CD8-positive, alpha-beta memory T cell (primary cell): ENCODE results near the gene KIAA0513. TPM values are rescaled to one million over a fixed set of nuclear protein-coding genes. Genes with fewer than 3 reads are reported as not detected.

Source experiments
- CTCF ChIA-PET: fragments of 350-600 bp; sonication (Branson Sonifier 250); formaldehyde crosslinking; loops from one replicate; lab custom pipeline; 2021; ENCODE audit warnings: antibody characterized with exemption; lab: Charles Lee
- POLR2A ChIA-PET: fragments of 350-600 bp; sonication (Branson Sonifier 250); formaldehyde crosslinking; loops from one replicate; lab custom pipeline; 2021; ENCODE audit warnings: antibody characterized with exemption; lab: Charles Lee
- DNase-seq, 5 donors: peaks; one replicate each; pipeline versions ENCODE4 v3.0.0 to v3.0.0-alpha.2; 2020 to 2022; ENCODE audit warnings: mixed read lengths in 1 of 5
- H3K27ac ChIP-seq: one replicate; pipeline ENCODE4 v1.7.0; 2013; ENCODE audit warnings: low read depth, mild to moderate bottlenecking, low read length, moderate library complexity
- H3K27me3 ChIP-seq: 2 replicates; pipeline ENCODE4 v1.7.0; 2013; ENCODE audit warnings: low read length, mild to moderate bottlenecking; ENCODE audit not compliant: insufficient read depth, poor library complexity, severe bottlenecking
- H3K36me3 ChIP-seq: 2 replicates; pipeline ENCODE4 v1.7.0; 2013; ENCODE audit warnings: mild to moderate bottlenecking, low read length, moderate library complexity; ENCODE audit not compliant: insufficient read depth
- H3K4me1 ChIP-seq: 2 replicates; pipeline ENCODE4 v1.7.0; 2013; ENCODE audit warnings: mild to moderate bottlenecking, low read length, moderate library complexity; ENCODE audit not compliant: insufficient read depth
- H3K4me3 ChIP-seq: 2 replicates; pipeline ENCODE4 v1.7.0; 2013; ENCODE audit warnings: mild to moderate bottlenecking, low read length
- H3K9me3 ChIP-seq: 2 replicates; pipeline ENCODE4 v1.7.0; 2013; ENCODE audit warnings: mild to moderate bottlenecking, low read length
- H3K27ac Mint-ChIP-seq, 8 donors: one replicate each; pipeline ENCODE4 v1.8.0; 2020 to 2021; ENCODE audit warnings: mixed read lengths in 8 of 8, mild to moderate bottlenecking in 6 of 8, inconsistent platforms in 3 of 8, moderate library complexity in 3 of 8
- H3K27me3 Mint-ChIP-seq, 2 donors: one replicate each; pipeline ENCODE4 v1.8.0; 2020 to 2021; ENCODE audit warnings: mixed read lengths in 2 of 2, mild to moderate bottlenecking in 1 of 2, moderate library complexity in 1 of 2
- H3K36me3 Mint-ChIP-seq, 3 donors: one replicate each; pipeline ENCODE4 v1.8.0; 2020 to 2021; ENCODE audit warnings: mixed read lengths in 3 of 3, inconsistent platforms in 1 of 3, mild to moderate bottlenecking in 1 of 3
- H3K4me1 Mint-ChIP-seq, 3 donors: one replicate each; pipeline ENCODE4 v1.8.0; 2020 to 2021; ENCODE audit warnings: mixed read lengths in 3 of 3, inconsistent platforms in 1 of 3, mild to moderate bottlenecking in 1 of 3
- H3K4me3 Mint-ChIP-seq, 7 donors: one replicate each; pipeline ENCODE4 v1.8.0; 2020 to 2021; ENCODE audit warnings: mixed read lengths in 7 of 7, mild to moderate bottlenecking in 6 of 7, moderate library complexity in 4 of 7, inconsistent platforms in 2 of 7
- H3K9me3 Mint-ChIP-seq, 5 donors: one replicate each; pipeline ENCODE4 v1.8.0; 2020 to 2022; ENCODE audit warnings: mixed read lengths in 5 of 5, mild to moderate bottlenecking in 3 of 5, moderate library complexity in 2 of 5, inconsistent platforms in 1 of 5
- polyA plus RNA-seq: library from polyadenylated mRNA; unstranded; fragments of 300-500 nt; fragmentation: Illumina TruSeq; gene quantifications from one replicate; pipeline ENCODE4 v1.2.3, GENCODE V29; 2021
- total RNA-seq, 2 experiments: library from RNA; stranded (reverse); gene quantifications; one replicate each; pipeline ENCODE4 v1.2.3, GENCODE V29; 2021

KIAA0513 gene
- total and polyA plus RNA-seq, 3 experiments from 2014 or later = 7.2 to 13.5 (median 13.2) TPM

DNA sequence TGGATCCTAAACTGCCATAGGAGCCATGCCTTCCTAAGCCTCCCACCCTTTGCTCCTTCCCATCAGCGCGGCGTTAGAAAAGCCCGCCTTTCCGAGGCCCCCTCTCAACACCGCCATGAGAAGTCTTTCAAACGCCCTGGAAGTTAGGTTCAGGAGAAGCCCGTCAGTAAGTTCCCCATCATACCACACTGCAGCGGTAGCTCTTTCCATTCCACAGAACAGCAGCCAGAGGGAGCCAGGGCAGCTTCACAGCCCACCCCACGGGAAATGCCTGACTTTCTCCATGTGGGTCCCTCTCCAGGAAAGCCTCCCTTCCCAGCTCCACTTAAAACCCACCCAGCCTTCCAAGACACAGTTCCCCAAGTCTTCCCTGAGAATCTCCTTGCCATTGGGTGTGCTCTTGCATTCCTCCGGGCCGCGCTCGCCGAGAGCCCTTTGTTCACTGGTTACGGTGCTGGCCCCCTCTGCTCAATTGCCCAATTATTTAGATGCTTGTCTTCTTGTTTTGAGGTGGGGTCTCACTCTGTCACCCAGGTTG is 28.7 kb downstream of the KIAA0513 start:
- Mint-ChIP-seq H3K4me3 (peak overlapping the region; percentile 33 to 73 (median 67)), H3K4me1 (peaks cover 37 to 50% (median 41%) of the 10 kb centered on the region in 3 donors), H3K9me3 (no peaks in the 10 kb centered on the region), H3K36me3 (peaks cover 0 to 1% (median 0%) of the 10 kb centered on the region in 3 donors), H3K27me3 (peaks cover 0 to under 1% of the 10 kb centered on the region in 2 donors), H3K27ac (peak overlapping the region; percentile 81 to 97 (median 86))
- Histone ChIP-seq H3K27me3 (no peaks in the 10 kb centered on the region), H3K4me3 (peak overlapping the region; percentile 50), H3K36me3 (no peaks in the 10 kb centered on the region), H3K4me1 (peaks cover 39% of the 10 kb centered on the region), H3K9me3 (no peaks in the 10 kb centered on the region), H3K27ac (peak overlapping the region; percentile 62)
- DNase-seq = no peak
- POLR2A ChIA-PET = interaction anchor here (0.6 to 1.9 kb wide), 7 partner anchors 11 to 83 kb away, joined by 3 to 10 read pairs (median 4); partner anchors contain the start of genes KIAA0513 and ZDHHC7
- CTCF ChIA-PET = interaction anchor here (1.1 to 4.0 kb wide), 8 partner anchors 9 to 62 kb away, joined by 4 to 22 read pairs (median 6); partner anchors contain the start of gene KIAA0513

DNA sequence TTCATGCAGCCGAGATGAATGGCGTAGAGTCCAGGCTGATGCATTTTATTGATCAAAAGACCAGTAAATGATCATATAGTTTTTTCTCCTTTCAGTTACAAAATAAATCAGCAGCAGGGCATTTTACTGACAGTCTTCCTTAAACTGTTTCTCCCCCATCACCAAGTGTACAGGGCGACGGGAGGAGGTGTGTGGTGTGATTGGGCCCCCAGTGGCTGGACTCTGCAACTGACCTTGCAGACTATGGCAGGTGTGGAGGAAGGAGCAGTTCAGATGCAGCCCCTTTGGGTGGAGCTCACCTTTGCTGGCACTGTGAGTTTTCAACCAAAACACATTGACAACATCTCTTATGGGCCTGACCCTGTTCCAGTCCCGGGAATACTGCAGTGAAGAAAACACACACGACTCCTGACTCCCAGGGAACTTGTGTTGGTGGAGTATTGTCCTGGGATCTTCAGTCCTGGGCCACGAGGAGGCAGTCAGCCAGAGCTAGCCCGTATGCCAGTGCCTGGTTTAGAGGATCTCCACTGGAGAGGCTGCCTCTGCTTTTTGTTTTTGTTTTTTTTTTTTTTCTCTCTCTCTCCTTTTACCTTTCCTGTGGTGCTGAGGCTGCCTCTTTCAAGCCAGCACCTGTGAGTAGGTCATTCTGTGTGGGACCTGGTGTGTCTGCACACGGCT is 29.8 kb downstream of the KIAA0513 start:
- peaks cover 0 to 2% (median 1%) of the 10 kb centered on the region in 3 donors for H3K36me3 Mint-ChIP-seq
- no peaks in the 10 kb centered on the region for H3K27me3 ChIP-seq
- H3K4me3 ChIP-seq = no peak overlapping the region
- no peaks in the 10 kb centered on the region for H3K9me3 Mint-ChIP-seq
- peaks cover 0 to 3% of the 10 kb centered on the region in 2 donors for H3K27me3 Mint-ChIP-seq
- peaks cover 39% of the 10 kb centered on the region for H3K4me1 ChIP-seq
- ChIA-PET CTCF (interaction anchor here (1.4 to 4.0 kb wide), 2 partner anchors 29 to 30 kb away, joined by 4 to 22 read pairs; no protein-coding TSS in a partner anchor), POLR2A (no interaction called here)
- no peaks in the 10 kb centered on the region for H3K9me3 ChIP-seq
- no peaks in the 10 kb centered on the region for H3K36me3 ChIP-seq
- peak overlapping the region; percentile 57 to 97 (median 84) for H3K27ac Mint-ChIP-seq
- DNase-seq = no peak
- H3K27ac ChIP-seq = no peak overlapping the region
- H3K4me1 Mint-ChIP-seq = peaks cover 38 to 54% (median 46%) of the 10 kb centered on the region in 3 donors
- H3K4me3 Mint-ChIP-seq = peak overlapping the region; percentile 15 to 73 (median 63)

DNA sequence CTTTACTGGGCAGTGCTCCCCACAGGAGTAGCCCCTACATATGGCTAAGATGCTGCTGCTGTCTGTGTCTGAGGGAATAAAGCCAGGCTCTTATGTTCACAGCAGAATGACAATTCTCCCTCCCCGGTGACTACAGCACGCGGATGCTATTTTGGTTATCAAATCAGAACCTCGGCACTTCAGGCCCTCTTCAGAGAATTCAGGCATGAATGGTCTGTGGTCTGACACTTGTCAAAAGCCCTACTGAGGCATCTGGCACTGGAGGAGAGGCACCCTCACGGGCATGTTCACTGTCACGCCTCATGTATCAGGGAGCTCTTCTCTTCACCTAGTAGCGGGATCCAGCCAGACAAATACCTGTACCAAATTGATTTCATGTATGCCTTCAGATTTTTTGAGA is 30.4 kb downstream of the KIAA0513 start:
- Mint-ChIP-seq H3K27ac (peak overlapping the region in 7 of 8 donors; percentile 57 to 94 (median 82)), H3K4me1 (peaks cover 38 to 54% (median 47%) of the 10 kb centered on the region in 3 donors)
- peaks cover 39% of the 10 kb centered on the region for H3K4me1 ChIP-seq

DNA sequence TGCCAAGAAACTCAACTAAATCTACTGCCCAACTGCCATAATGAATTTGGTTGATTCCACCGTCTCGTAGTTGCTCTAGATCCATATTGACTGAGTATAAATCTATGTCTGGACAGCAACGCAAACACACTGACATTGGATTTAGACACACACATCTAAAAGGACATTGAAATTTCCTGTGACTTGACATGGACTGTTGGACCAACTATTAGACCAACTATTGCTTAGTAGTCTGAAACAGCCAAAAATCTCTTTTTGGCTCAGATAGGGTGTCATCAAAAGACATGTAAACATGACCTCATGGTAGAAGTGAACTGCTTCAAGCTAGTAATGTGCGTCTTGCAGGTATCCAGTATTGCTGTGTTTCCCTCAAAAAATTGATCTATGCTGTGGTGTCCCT is 31.3 kb downstream of the KIAA0513 start:
- DNase-seq = no peak
- Histone ChIP-seq H3K27ac (no peak overlapping the region), H3K27me3 (no peaks in the 10 kb centered on the region), H3K4me1 (peaks cover 39% of the 10 kb centered on the region), H3K36me3 (no peaks in the 10 kb centered on the region), H3K4me3 (no peak overlapping the region), H3K9me3 (no peaks in the 10 kb centered on the region)
- CTCF ChIA-PET = interaction anchor here (1.8 kb wide), 1 partner anchor 10 kb away, joined by 4 read pairs; no protein-coding TSS in a partner anchor
- H3K27me3 Mint-ChIP-seq = peaks cover 0 to 3% of the 10 kb centered on the region in 2 donors
- H3K27ac Mint-ChIP-seq = peak overlapping the region in 4 of 8 donors; percentile 22 to 81 (median 42)
- no peak overlapping the region for H3K4me3 Mint-ChIP-seq
- POLR2A ChIA-PET = no interaction called here
- H3K36me3 Mint-ChIP-seq = peaks cover 0 to 4% (median 2%) of the 10 kb centered on the region in 3 donors
- H3K9me3 Mint-ChIP-seq = no peaks in the 10 kb centered on the region
- H3K4me1 Mint-ChIP-seq = peaks cover 36 to 54% (median 42%) of the 10 kb centered on the region in 3 donors

More for the DNA sequence above, 30.4 kb downstream of the KIAA0513 start:
- Mint-ChIP-seq H3K4me3 (peak overlapping the region in 2 of 7 donors; percentile 19 to 34), H3K36me3 (peaks cover 0 to 2% (median 1%) of the 10 kb centered on the region in 3 donors), H3K27me3 (peaks cover 0 to 3% of the 10 kb centered on the region in 2 donors), H3K9me3 (no peaks in the 10 kb centered on the region)
- POLR2A ChIA-PET = no interaction called here
- Histone ChIP-seq H3K9me3 (no peaks in the 10 kb centered on the region), H3K36me3 (no peaks in the 10 kb centered on the region), H3K27ac (no peak overlapping the region), H3K27me3 (no peaks in the 10 kb centered on the region), H3K4me3 (no peak overlapping the region)
- CTCF ChIA-PET = interaction anchor here (1.4 kb wide), 1 partner anchor 29 kb away, joined by 4 read pairs; no protein-coding TSS in a partner anchor
- DNase-seq = no peak

DNA sequence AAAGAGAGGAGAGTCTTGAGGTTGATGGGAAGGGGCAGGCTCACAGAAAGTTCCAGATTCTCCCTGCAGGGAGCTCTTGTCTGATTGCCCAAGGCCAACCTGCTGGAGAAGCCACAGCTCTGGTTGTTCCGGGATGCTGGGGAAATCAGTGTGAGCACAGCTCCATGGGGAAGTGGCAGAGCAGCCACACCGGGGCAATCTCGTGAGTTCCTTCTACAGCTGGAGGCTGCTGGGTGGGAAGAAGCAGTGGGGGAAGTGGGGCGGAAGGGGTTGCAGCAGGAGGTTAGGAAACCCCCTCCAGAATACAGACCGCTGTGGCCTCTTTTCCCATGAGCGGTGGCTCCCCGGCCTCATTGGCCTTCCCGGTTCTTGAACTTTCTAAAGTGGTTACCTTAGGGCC is 34.0 kb downstream of the KIAA0513 start:
- POLR2A ChIA-PET = no interaction called here

DNA sequence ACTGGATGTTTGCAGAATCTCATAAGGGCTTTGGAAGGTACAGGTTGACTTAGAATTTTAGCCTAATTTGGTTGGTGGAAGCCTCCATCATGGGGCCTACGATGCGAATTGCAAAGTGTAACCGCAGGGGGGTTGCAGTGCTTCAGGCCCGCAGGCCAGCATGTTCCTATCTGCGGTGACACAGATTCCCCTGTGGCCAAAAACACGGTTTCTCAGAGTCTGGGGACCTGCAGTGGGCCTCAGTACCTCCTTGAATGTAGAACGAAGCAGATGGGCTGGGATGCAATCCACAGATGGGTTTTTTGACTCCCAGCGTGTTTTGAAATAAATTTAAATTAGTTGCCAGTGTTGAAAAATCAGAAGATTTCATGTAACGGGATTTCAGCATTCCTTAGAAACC is 34.7 kb downstream of the KIAA0513 start:
- peaks cover 0 to 3% of the 10 kb centered on the region in 2 donors for H3K27me3 Mint-ChIP-seq
- H3K4me3 Mint-ChIP-seq = no peak overlapping the region
- no peak overlapping the region for H3K4me3 ChIP-seq
- H3K4me1 ChIP-seq = peaks cover 12% of the 10 kb centered on the region
- POLR2A ChIA-PET = no interaction called here
- no peaks in the 10 kb centered on the region for H3K27me3 ChIP-seq
- H3K36me3 ChIP-seq = no peaks in the 10 kb centered on the region
- peaks cover 10 to 25% (median 13%) of the 10 kb centered on the region in 3 donors for H3K4me1 Mint-ChIP-seq
- no peaks in the 10 kb centered on the region for H3K9me3 Mint-ChIP-seq
- CTCF ChIA-PET = no interaction called here
- H3K27ac ChIP-seq = no peak overlapping the region
- H3K9me3 ChIP-seq = no peaks in the 10 kb centered on the region
- peak overlapping the region in 1 of 8 donors; percentile 51 for H3K27ac Mint-ChIP-seq
- DNase-seq = no peak
- peaks cover 0 to 24% (median 2%) of the 10 kb centered on the region in 3 donors for H3K36me3 Mint-ChIP-seq

More for the DNA sequence above, 34.0 kb downstream of the KIAA0513 start:
- H3K4me3 Mint-ChIP-seq = no peak overlapping the region
- H3K36me3 Mint-ChIP-seq = peaks cover 0 to 17% (median 2%) of the 10 kb centered on the region in 3 donors
- Histone ChIP-seq H3K9me3 (no peaks in the 10 kb centered on the region), H3K4me3 (no peak overlapping the region), H3K36me3 (no peaks in the 10 kb centered on the region), H3K27ac (no peak overlapping the region), H3K4me1 (peaks cover 20% of the 10 kb centered on the region), H3K27me3 (no peaks in the 10 kb centered on the region)
- CTCF ChIA-PET = no interaction called here
- peaks cover 17 to 33% (median 21%) of the 10 kb centered on the region in 3 donors for H3K4me1 Mint-ChIP-seq
- H3K9me3 Mint-ChIP-seq = no peaks in the 10 kb centered on the region
- peaks cover 0 to 3% of the 10 kb centered on the region in 2 donors for H3K27me3 Mint-ChIP-seq
- DNase-seq = no peak
- peak overlapping the region in 3 of 8 donors; percentile 34 to 55 (median 53) for H3K27ac Mint-ChIP-seq

DNA sequence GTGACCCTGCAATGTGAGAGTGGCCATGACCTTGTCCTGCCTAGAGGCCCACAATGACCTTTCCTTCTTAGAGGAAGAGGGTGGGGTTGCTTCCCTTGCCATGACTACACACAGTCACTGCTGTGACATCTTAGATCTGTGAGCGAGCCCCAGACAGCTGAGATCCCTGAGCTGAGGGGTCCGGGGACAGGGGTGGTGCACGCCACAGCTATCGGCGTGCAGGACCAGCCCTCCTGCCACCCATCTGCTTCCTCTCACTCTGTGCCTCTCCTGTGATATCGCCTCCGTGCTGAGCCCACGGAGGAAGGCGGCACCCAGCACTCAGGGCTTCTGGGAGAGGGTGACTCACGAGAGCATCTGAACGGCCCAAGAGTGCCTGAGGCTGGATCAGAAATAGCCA is 35.2 kb downstream of the KIAA0513 start:
- Mint-ChIP-seq H3K4me3 (no peak overlapping the region), H3K4me1 (peaks cover 4 to 20% (median 8%) of the 10 kb centered on the region in 3 donors), H3K27ac (no peak overlapping the region), H3K27me3 (peaks cover 0 to 3% of the 10 kb centered on the region in 2 donors), H3K36me3 (peaks cover 0 to 28% (median 2%) of the 10 kb centered on the region in 3 donors), H3K9me3 (no peaks in the 10 kb centered on the region)
- H3K36me3 ChIP-seq = no peaks in the 10 kb centered on the region
- H3K9me3 ChIP-seq = no peaks in the 10 kb centered on the region
- DNase-seq = no peak
- H3K27me3 ChIP-seq = no peaks in the 10 kb centered on the region
- ChIA-PET CTCF (no interaction called here), POLR2A (no interaction called here)
- H3K4me1 ChIP-seq = peaks cover 7% of the 10 kb centered on the region
- H3K4me3 ChIP-seq = no peak overlapping the region
- H3K27ac ChIP-seq = no peak overlapping the region
